ENCODE measurements around the gene EFNA5.

The EFNA5 gene

DNA sequence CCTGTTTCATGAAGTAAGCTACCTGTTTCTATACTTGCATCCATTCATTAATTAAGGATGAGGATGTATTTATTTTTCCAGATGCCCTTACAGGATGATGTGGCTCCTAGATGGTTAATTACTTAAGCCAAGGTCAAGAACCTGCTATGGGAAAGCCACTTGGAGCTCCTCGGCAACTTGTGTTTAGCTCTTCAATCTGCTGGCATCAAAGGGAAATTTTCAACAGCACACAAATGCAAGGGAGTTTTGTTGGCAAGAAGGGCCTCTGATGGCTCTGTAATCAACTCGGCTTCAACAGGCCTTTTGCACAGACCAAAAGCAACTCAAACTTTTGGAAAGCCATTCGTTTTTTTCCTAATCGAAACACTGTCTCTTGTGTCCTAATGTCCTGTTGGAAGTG, 125.3 kb downstream of the EFNA5 start (continued):
- TF ChIP-seq, protein P1, sequence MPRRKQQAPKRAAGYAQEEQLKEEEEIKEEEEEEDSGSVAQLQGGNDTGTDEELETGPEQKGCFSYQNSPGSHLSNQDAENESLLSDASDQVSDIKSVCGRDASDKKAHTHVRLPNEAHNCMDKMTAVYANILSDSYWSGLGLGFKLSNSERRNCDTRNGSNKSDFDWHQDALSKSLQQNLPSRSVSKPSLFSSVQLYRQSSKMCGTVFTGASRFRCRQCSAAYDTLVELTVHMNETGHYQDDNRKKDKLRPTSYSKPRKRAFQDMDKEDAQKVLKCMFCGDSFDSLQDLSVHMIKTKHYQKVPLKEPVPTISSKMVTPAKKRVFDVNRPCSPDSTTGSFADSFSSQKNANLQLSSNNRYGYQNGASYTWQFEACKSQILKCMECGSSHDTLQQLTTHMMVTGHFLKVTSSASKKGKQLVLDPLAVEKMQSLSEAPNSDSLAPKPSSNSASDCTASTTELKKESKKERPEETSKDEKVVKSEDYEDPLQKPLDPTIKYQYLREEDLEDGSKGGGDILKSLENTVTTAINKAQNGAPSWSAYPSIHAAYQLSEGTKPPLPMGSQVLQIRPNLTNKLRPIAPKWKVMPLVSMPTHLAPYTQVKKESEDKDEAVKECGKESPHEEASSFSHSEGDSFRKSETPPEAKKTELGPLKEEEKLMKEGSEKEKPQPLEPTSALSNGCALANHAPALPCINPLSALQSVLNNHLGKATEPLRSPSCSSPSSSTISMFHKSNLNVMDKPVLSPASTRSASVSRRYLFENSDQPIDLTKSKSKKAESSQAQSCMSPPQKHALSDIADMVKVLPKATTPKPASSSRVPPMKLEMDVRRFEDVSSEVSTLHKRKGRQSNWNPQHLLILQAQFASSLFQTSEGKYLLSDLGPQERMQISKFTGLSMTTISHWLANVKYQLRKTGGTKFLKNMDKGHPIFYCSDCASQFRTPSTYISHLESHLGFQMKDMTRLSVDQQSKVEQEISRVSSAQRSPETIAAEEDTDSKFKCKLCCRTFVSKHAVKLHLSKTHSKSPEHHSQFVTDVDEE (CRISPR knock-in tag; IDR thresholded peaks at IDR 0.05) = no peak
- TF ChIP-seq ESRRG (CRISPR knock-in tag; IDR thresholded peaks at IDR 0.05) (no peak), TOX (CRISPR knock-in tag; IDR thresholded peaks at IDR 0.05; ENCODE audit: borderline replicate concordance) (no peak), OSR1 (CRISPR knock-in tag; IDR thresholded peaks at IDR 0.05) (no peak)

DNA sequence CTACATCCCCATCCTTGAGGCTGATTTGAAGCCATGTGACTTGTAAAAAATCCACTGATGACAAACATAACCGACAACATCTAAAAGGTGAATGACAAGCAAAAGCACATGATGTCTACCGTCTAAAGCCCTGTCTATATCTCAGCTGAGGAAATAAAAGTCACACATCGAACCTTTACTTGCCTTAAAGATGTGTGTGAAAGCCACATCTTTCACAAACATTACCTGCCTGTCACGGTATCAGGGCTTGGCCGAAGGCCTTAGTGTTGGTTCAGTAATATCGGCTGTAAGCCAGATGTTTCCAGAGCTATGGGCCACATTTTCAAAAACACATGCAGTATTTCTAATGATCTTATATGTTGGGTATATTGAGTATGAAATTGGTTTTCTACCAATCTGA, 125.8 kb downstream of the EFNA5 start:
- ATAC-seq = no peak
- no peak for TF ChIP-seq ISL1 (CRISPR knock-in tag; IDR thresholded peaks at IDR 0.05)
- TF ChIP-seq ZC3H10 (CRISPR knock-in tag; IDR thresholded peaks at IDR 0.05) = no peak
- no peak for TF ChIP-seq ZFP30 (CRISPR knock-in tag; IDR thresholded peaks at IDR 0.05)
- no peak for TF ChIP-seq ARNTL (CRISPR knock-in tag; IDR thresholded peaks at IDR 0.05; ENCODE audit: borderline replicate concordance, low read depth)
- TF ChIP-seq, protein P2, sequence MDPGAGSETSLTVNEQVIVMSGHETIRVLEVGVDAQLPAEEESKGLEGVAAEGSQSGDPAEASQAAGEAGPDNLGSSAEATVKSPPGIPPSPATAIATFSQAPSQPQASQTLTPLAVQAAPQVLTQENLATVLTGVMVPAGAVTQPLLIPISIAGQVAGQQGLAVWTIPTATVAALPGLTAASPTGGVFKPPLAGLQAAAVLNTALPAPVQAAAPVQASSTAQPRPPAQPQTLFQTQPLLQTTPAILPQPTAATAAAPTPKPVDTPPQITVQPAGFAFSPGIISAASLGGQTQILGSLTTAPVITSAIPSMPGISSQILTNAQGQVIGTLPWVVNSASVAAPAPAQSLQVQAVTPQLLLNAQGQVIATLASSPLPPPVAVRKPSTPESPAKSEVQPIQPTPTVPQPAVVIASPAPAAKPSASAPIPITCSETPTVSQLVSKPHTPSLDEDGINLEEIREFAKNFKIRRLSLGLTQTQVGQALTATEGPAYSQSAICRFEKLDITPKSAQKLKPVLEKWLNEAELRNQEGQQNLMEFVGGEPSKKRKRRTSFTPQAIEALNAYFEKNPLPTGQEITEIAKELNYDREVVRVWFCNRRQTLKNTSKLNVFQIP (CRISPR knock-in tag; IDR thresholded peaks at IDR 0.05; ENCODE audit: borderline replicate concordance, low read depth) = no peak
- no peak for TF ChIP-seq ZNF565 (CRISPR knock-in tag; conservative IDR thresholded peaks at IDR 0.05; ENCODE audit: low read depth)
- no peak for TF ChIP-seq TCF4 (CRISPR knock-in tag; IDR thresholded peaks at IDR 0.05; ENCODE audit: borderline replicate concordance)
- no peak for TF ChIP-seq RARB (CRISPR knock-in tag; IDR thresholded peaks at IDR 0.05)
- TF ChIP-seq ESRRG (CRISPR knock-in tag; IDR thresholded peaks at IDR 0.05) = no peak
- TF ChIP-seq OSR1 (CRISPR knock-in tag; IDR thresholded peaks at IDR 0.05) = no peak
- no peak for TF ChIP-seq CREB5 (CRISPR knock-in tag; IDR thresholded peaks at IDR 0.05; ENCODE audit: low read depth)
- TF ChIP-seq ZNF70 (CRISPR knock-in tag; IDR thresholded peaks at IDR 0.05) = no peak
- TF ChIP-seq GLIS3 (CRISPR knock-in tag; IDR thresholded peaks at IDR 0.05) = no peak
- TF ChIP-seq PPARA (CRISPR knock-in tag; IDR thresholded peaks at IDR 0.05; ENCODE audit: borderline replicate concordance) = no peak
- TF ChIP-seq, protein P1 (CRISPR knock-in tag; IDR thresholded peaks at IDR 0.05) = no peak
- no peak for TF ChIP-seq TOX (CRISPR knock-in tag; IDR thresholded peaks at IDR 0.05; ENCODE audit: borderline replicate concordance)
- TF ChIP-seq, protein P3, sequence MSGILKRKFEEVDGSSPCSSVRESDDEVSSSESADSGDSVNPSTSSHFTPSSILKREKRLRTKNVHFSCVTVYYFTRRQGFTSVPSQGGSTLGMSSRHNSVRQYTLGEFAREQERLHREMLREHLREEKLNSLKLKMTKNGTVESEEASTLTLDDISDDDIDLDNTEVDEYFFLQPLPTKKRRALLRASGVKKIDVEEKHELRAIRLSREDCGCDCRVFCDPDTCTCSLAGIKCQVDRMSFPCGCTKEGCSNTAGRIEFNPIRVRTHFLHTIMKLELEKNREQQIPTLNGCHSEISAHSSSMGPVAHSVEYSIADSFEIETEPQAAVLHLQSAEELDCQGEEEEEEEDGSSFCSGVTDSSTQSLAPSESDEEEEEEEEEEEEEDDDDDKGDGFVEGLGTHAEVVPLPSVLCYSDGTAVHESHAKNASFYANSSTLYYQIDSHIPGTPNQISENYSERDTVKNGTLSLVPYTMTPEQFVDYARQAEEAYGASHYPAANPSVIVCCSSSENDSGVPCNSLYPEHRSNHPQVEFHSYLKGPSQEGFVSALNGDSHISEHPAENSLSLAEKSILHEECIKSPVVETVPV (CRISPR knock-in tag; IDR thresholded peaks at IDR 0.05) = no peak
- TF ChIP-seq SNAI2 (CRISPR knock-in tag; IDR thresholded peaks at IDR 0.05) = no peak
- TF ChIP-seq CSDC2 (CRISPR knock-in tag; IDR thresholded peaks at IDR 0.05) = no peak

DNA sequence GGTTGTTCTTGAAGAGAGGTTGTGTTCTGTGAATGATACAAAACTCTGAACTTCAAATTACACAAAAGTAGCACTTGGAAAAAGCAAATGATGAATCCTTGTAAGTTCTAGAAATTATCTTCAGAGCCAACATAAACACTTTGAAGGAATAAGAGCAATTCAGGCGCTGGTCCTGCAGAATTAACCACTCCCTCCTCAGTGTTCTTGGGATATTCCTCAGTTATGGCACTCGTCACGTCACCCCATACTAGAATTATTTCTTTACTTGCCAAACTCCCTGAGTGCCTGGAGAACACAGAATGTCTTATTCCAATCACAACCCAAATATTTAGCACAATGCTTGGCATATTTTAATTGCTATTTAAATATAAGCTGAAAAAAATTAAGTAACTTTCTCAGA, 126.3 kb downstream of the EFNA5 start:
- no peak for TF ChIP-seq ZNF565 (CRISPR knock-in tag; conservative IDR thresholded peaks at IDR 0.05; ENCODE audit: low read depth)
- no peak for TF ChIP-seq OSR1 (CRISPR knock-in tag; IDR thresholded peaks at IDR 0.05)
- TF ChIP-seq PPARA (CRISPR knock-in tag; IDR thresholded peaks at IDR 0.05; ENCODE audit: borderline replicate concordance) = no peak
- TF ChIP-seq BACH2 (CRISPR knock-in tag; IDR thresholded peaks at IDR 0.05; ENCODE audit: borderline replicate concordance) = no peak
- TF ChIP-seq, protein P3 (CRISPR knock-in tag; IDR thresholded peaks at IDR 0.05) = no peak
- no peak for TF ChIP-seq PATZ1 (CRISPR knock-in tag; IDR thresholded peaks at IDR 0.05; ENCODE audit: borderline replicate concordance)
- TF ChIP-seq, protein P2 (CRISPR knock-in tag; IDR thresholded peaks at IDR 0.05; ENCODE audit: borderline replicate concordance, low read depth) = no peak
- TF ChIP-seq ESRRG (CRISPR knock-in tag; IDR thresholded peaks at IDR 0.05) = no peak
- TF ChIP-seq RARB (CRISPR knock-in tag; IDR thresholded peaks at IDR 0.05) = no peak
- ATAC-seq = no peak
